ENCODE results near the gene NPAS3. TPM values are rescaled to one million over a fixed set of nuclear protein-coding genes. Genes with fewer than 3 reads are reported as not detected.

NPAS3 gene
- total and polyA plus RNA-seq, 8 donors = 0.23 to 2.8 (median 1.4) TPM

DNA sequence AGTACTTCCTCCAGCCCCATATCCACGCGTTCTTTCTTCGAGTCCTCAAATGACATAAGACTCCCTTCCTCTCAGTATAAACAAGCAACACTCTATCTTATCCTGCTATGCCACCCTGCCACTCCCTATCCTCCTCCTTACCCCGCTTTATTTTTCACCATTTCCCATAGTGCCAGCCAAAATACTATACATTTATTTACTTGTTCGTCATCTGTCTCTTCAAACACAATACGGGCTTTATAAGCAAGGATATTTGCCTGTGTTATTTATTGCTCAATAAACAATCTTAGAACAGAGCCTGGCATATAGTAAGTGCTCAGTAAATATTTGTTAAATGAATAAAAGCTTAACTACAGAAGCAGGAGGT is 567.3 kb downstream of the NPAS3 start:
- WGBS, 2 donors = 79 to 87% methylated on average over 6 of the region's 6 CpGs
- Histone ChIP-seq H3K36me3 (no peaks in the 10 kb centered on the region), H3K4me1 (no peaks in the 10 kb centered on the region), H3K9me3 (no peaks in the 10 kb centered on the region), H3K27ac (no peak overlapping the region), H3K4me3 (no peak overlapping the region), H3K27me3 (no peaks in the 10 kb centered on the region)
- no peak for DNase-seq
- no peak for TF ChIP-seq CTCF (IDR thresholded peaks at IDR 0.05)
- no peak for FAIRE-seq
- no peak for ATAC-seq
- intact Hi-C loops (cut with DNase I) = no loop called here

GRCh38 chr14:33508126-33509062 is 569.7 kb downstream of the NPAS3 start:
- 71 to 80% methylated on average over 9 of the region's 9 CpGs for WGBS, 2 donors
- H3K9me3 ChIP-seq = no peaks in the 10 kb centered on the region
- no peak overlapping the region for H3K4me3 ChIP-seq
- no peak for DNase-seq
- H3K27ac ChIP-seq = no peak overlapping the region
- no peak for TF ChIP-seq CTCF (IDR thresholded peaks at IDR 0.05)
- H3K36me3 ChIP-seq = no peaks in the 10 kb centered on the region
- no peak for FAIRE-seq
- no peaks in the 10 kb centered on the region for H3K4me1 ChIP-seq
- intact Hi-C loops (cut with DNase I) = no loop called here
- no peaks in the 10 kb centered on the region for H3K27me3 ChIP-seq
- no peak for ATAC-seq

DNA sequence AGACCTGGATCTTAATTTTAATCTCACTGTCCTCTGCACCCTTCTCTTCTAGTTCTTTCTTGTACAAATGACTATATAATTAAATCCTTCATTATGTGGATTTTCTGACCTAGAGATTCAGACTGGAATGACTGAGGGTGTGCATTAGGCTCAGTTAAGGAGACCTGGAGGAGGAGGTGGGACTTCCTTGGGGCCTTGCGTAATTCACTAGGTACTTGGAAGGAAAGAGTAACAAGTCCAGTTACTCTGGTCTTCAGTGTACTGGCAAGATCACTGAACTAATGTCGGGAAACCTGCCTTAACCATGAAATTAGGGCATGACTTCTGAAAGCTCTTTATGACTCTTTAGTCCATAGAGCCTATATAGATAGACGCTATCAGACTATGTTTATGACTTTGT is 570.8 kb downstream of the NPAS3 start:
- ATAC-seq (no peak), DNase-seq (no peak), FAIRE-seq (no peak)
- Histone ChIP-seq H3K27ac (no peak overlapping the region), H3K9me3 (no peaks in the 10 kb centered on the region), H3K4me1 (no peaks in the 10 kb centered on the region), H3K27me3 (no peaks in the 10 kb centered on the region), H3K4me3 (no peak overlapping the region), H3K36me3 (no peaks in the 10 kb centered on the region)
- 91 to 94% methylated on average over 3 of the region's 3 CpGs for WGBS, 2 donors
- no peak for TF ChIP-seq CTCF (IDR thresholded peaks at IDR 0.05)
- intact Hi-C loops (cut with DNase I) = no loop called here

- Histone ChIP-seq H3K27ac (no peak overlapping the region), H3K9me3 (no peaks in the 10 kb centered on the region), H3K36me3 (no peaks in the 10 kb centered on the region), H3K27me3 (no peaks in the 10 kb centered on the region), H3K4me1 (no peaks in the 10 kb centered on the region), H3K4me3 (no peak overlapping the region)
- intact Hi-C loops (cut with DNase I) = no loop called here
- FAIRE-seq = no peak
- ATAC-seq = peak in 1 of 4 donors; percentile 14
- 80 to 84% methylated on average over 6 of the region's 6 CpGs for WGBS, 2 donors
- TF ChIP-seq CTCF (IDR thresholded peaks at IDR 0.05) = no peak
- no peak for DNase-seq
Measured at GRCh38 chr14:33510063-33510481, 571.4 kb downstream of the NPAS3 start.

GRCh38 chr14:33510991-33511390 is 572.3 kb downstream of the NPAS3 start:
- Histone ChIP-seq H3K4me3 (no peak overlapping the region), H3K36me3 (no peaks in the 10 kb centered on the region), H3K4me1 (no peaks in the 10 kb centered on the region), H3K27me3 (no peaks in the 10 kb centered on the region), H3K9me3 (no peaks in the 10 kb centered on the region), H3K27ac (no peak overlapping the region)
- DNase-seq (no peak), FAIRE-seq (no peak), ATAC-seq (no peak)
- intact Hi-C loops (cut with DNase I) = no loop called here
- TF ChIP-seq CTCF (IDR thresholded peaks at IDR 0.05) = no peak
- 87 to 90% methylated on average over 3 of the region's 3 CpGs for WGBS, 2 donors

Measured in pancreas (tissue), 10 donors.